Measurements from ENCODE around the gene TBX19.

Gene TBX19

GRCh38 chr1:168281603-168282325, 1.1 kb downstream of the TBX19 start:
- no peak for DNase-seq (ENCODE audit: low spot score)

GRCh38 chr1:168285521-168285790, 4.8 kb downstream of the TBX19 start:
- DNase-seq (ENCODE audit: low spot score) = no peak

- no peak for DNase-seq (ENCODE audit: low spot score)
These were observed 5.6 kb downstream of the TBX19 start for GRCh38 chr1:168285971-168286927.

- no peak for DNase-seq (ENCODE audit: low spot score)
These were observed 6.6 kb downstream of the TBX19 start for GRCh38 chr1:168287237-168287664.

GRCh38 chr1:168288311-168289052, 7.8 kb downstream of the TBX19 start:
- DNase-seq (ENCODE audit: low spot score) = no peak

GRCh38 chr1:168291222-168291837, 10.7 kb downstream of the TBX19 start:
- no peak for DNase-seq (ENCODE audit: low spot score)

GRCh38 chr1:168293356-168293755, 12.7 kb downstream of the TBX19 start:
- DNase-seq (ENCODE audit: low spot score) = no peak

DNA sequence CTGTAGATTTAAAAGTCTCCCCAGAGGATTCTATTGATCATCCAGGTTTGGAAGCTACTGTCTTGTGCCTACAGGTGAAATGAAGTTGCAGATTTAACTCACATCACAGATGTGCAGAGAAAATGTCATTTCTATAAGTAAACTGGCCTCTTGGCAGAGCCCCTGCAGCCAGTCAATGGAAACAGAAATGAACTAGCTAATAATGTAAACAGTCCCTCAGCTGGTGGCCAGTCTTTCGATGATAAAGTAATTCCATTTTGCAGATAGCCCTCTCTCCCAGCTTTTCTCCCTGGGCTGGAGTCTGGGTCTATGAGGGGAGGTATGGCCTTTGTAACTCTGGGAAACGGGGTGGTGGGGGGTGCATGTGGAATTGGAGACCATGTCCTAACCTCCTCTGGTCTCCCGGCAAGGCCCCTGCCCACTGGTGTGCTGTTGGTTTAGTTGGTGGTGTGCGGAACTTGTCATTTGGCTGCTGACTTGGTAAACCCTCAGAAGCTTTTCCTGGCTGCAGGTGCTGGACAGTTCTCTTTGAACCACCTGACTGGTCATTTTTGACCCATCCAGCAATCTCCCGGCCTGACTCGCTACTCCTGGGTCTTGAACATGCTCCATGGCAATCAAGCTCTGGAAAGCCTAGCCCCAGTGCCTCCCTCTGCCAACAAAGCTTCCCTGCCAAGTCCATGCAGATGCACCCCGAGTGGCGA, 14.9 kb downstream of the TBX19 start:
- no peak for DNase-seq (ENCODE audit: low spot score)

GRCh38 chr1:168297019-168297730, 16.5 kb downstream of the TBX19 start:
- no peak for DNase-seq (ENCODE audit: low spot score)

GRCh38 chr1:168298446-168298845, 17.8 kb downstream of the TBX19 start:
- DNase-seq (ENCODE audit: low spot score) = no peak

- no peak for DNase-seq (ENCODE audit: low spot score)
These were observed 19.9 kb downstream of the TBX19 start for GRCh38 chr1:168300626-168301025.

DNA sequence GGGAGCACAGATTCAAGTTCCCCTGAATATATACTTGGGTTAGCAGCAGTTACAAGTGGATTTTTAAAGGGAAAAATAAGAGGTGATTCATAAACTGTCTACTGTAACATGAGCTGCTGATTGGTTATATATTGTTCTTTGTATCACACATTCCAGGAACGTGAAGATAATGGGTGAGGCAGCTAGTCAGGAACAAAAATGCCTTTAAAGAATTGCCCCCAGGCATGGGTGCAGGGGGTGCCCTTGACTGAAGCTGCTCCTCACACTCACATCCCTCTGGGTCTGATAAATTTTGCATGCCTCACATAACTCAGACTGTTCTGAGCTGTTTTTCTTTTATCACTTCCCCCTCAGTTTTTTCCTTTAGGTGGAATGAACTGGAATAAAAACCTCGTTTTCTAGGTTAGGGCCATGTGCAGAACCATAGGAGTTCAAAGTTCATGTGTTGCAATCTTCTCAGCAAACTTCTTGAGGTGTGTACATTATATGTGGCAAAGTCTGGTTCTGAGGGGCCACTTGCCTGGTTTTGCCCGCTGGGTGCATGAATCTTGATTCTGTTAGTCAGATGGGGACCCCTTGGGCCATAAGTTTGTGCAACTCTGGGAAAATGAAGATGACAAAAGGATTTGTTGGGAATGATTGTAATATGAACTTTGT, 21.1 kb downstream of the TBX19 start:
- DNase-seq (ENCODE audit: low spot score) = no peak

- no peak for DNase-seq (ENCODE audit: low spot score)
These were observed 23.3 kb downstream of the TBX19 start for GRCh38 chr1:168303716-168304540.

GRCh38 chr1:168304865-168305264, 24.2 kb downstream of the TBX19 start:
- DNase-seq (ENCODE audit: low spot score) = no peak

DNA sequence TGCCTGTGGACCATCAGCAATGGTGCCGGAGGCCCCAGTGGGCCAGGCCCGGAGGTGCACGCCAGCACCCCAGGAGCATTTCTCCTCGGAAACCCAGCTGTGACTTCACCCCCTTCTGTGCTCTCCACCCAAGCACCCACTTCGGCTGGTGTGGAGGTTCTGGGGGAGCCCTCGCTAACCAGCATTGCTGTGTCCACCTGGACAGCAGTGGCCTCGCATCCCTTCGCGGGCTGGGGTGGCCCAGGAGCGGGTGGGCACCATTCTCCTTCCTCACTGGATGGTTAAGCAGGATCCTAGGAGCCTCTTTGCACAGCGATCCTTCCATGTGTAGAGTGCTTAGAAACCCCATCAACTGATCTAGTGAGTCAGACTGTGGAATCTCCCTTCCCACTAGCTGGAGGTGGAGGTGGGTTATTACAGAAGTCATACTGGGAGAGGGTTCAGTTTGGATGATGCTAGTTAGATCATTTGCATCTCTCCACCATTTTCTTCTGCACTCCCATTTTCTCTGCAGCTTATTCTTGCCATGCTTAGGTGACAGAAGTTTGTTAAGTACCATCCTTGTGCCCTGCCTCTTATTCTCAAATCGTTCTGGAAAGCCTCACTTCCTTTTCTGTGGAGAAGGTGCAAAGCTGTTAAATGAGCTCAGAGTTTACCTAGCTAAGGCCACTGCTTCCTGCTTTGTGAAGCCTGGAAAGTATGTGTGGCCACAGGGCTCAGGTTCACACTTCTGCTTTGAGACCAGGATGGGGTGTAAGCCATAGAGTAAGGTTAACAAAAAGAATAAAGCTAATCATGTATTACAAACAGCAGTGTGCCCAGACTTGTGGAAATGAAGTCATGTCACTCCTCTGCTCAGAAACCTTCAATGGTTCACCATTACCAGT, 32.3 kb downstream of the TBX19 start:
- DNase-seq (ENCODE audit: low spot score) = no peak

- DNase-seq (ENCODE audit: low spot score) = no peak
These were observed 35.5 kb downstream of the TBX19 start for GRCh38 chr1:168316142-168316541.

- DNase-seq (ENCODE audit: low spot score) = no peak
These were observed 36.6 kb downstream of the TBX19 start for GRCh38 chr1:168317309-168317708.

GRCh38 chr1:168319691-168320090, 39.0 kb downstream of the TBX19 start:
- DNase-seq (ENCODE audit: low spot score) = no peak
